PC-9 (cell line): ENCODE data around the gene INHBE. TPM values are rescaled to one million over a fixed set of nuclear protein-coding genes. Genes with fewer than 3 reads are reported as not detected.
A peak's percentile ranks its signal among the peaks of the same experiment; 100 is the strongest.

Experiments
- BruUV-seq: library from RNA; stranded (reverse); fragments of 400-500 nt; replicated peaks from 2 replicates; lab custom pipeline; 2021; lab: Mats Ljungman, UMichigan
- CTCF ChIA-PET: fragments of 300-600 bp; sonication (Branson Sonifier 250); formaldehyde crosslinking; loops from one replicate; lab custom pipeline; 2022; ENCODE audit warnings: antibody characterized with exemption; lab: Charles Lee
- POLR2A ChIA-PET: fragments of 300-600 bp; sonication (Branson Sonifier 250); formaldehyde crosslinking; loops from one replicate; lab custom pipeline; 2022; ENCODE audit warnings: antibody characterized with exemption; ENCODE audit not compliant: unreplicated experiment; lab: Charles Lee
- DNase-seq, 2 experiments: peaks; one replicate each; pipeline versions ENCODE4 v3.0.0 to v3.0.0-alpha.2; 2015 to 2022; ENCODE audit warnings: mixed read lengths in 1 of 2
- H2AFZ ChIP-seq: fragments of 200-600 bp; sonication (generic); 2 replicates; pipeline ENCODE4 v1.8.1; 2017; ENCODE audit warnings: antibody characterized with exemption
- H3F3A ChIP-seq: fragments of 200-600 bp; sonication (generic); 2 replicates; pipeline ENCODE4 v1.8.1; 2017; ENCODE audit warnings: antibody characterized with exemption, mild to moderate bottlenecking, low read depth; ENCODE audit not compliant: insufficient read depth
- H3K27ac ChIP-seq: fragments of 200-600 bp; sonication (generic); 2 replicates; pipeline ENCODE4 v1.6.1; 2016; ENCODE audit warnings: mixed run types
- H3K27me3 ChIP-seq: fragments of 200-600 bp; sonication (generic); 2 replicates; pipeline ENCODE4 v1.6.1; 2016; ENCODE audit warnings: low read depth, mixed run types; ENCODE audit not compliant: insufficient read depth
- H3K36me3 ChIP-seq: fragments of 200-600 bp; sonication (generic); 2 replicates; pipeline ENCODE4 v1.6.1; 2016; ENCODE audit warnings: low read depth, mixed run types
- H3K4me1 ChIP-seq: fragments of 200-600 bp; sonication (generic); replicated peaks from 2 replicates; pipeline ENCODE4 v1.6.1; 2016; ENCODE audit warnings: mixed run types; ENCODE audit not compliant: insufficient read depth
- H3K4me2 ChIP-seq: fragments of 200-600 bp; sonication (generic); 2 replicates; pipeline ENCODE4 v1.6.1; 2017; ENCODE audit warnings: mixed run types
- H3K4me3 ChIP-seq: fragments of 200-600 bp; sonication (generic); 2 replicates; pipeline ENCODE4 v1.6.1; 2016; ENCODE audit warnings: mixed run types
- H3K79me2 ChIP-seq: fragments of 200-600 bp; sonication (generic); 2 replicates; pipeline ENCODE4 v1.6.1; 2017; ENCODE audit warnings: low read depth, mixed run types
- H3K9me2 ChIP-seq: fragments of 200-600 bp; sonication (generic); 2 replicates; pipeline ENCODE4 v1.8.1; 2017; ENCODE audit warnings: mild to moderate bottlenecking; ENCODE audit not compliant: insufficient read depth
- H3K9me3 ChIP-seq: fragments of 200-600 bp; sonication (generic); 2 replicates; pipeline ENCODE4 v1.8.1; 2016; ENCODE audit warnings: low read depth; ENCODE audit not compliant: insufficient read depth
- H4K20me1 ChIP-seq: fragments of 200-600 bp; sonication (generic); 2 replicates; pipeline ENCODE4 v1.8.1; 2017; ENCODE audit not compliant: insufficient read depth
- CTCF ChIP-seq: fragments of 200-600 bp; sonication (generic); conservative IDR thresholded peaks from 2 replicates; pipeline ENCODE4 v1.6.1; 2017; ENCODE audit warnings: mixed run types, antibody characterized with exemption, mild to moderate bottlenecking, moderate library complexity
- EZH2 ChIP-seq: fragments of 200-600 bp; sonication (generic); IDR thresholded peaks from 2 replicates; pipeline ENCODE4 v1.8.0; 2017; ENCODE audit warnings: antibody characterized with exemption, low read depth
- intact Hi-C: fragments of 100-400 bp; cut with micrococcal nuclease; formaldehyde crosslinking; loops from one replicate; pipeline ENCODE4 v1.10.0; 2022; ENCODE audit not compliant: unreplicated experiment
- total RNA-seq: library from RNA; stranded (reverse); gene quantifications from 2 replicates; pipeline ENCODE4 v1.2.3, GENCODE V29; 2021

Gene INHBE
- total RNA-seq, 1 experiment from 2014 or later = 0.90 TPM

GRCh38 chr12:57479376-57480115 is 24.4 kb downstream of the INHBE start, which contains the start of gene ARHGAP9:
Gene ARHGAP9, minus strand, starts transcription at chr12:57479866. Its CDS starts 460 bp downstream, at chr12:57479406.
- DNase-seq = no peak
- Histone ChIP-seq H3K9me3 (no peaks in the 10 kb centered on the region), H3K9me2 (no peaks in the 10 kb centered on the region), H3K4me2 (no peak within 1 kb of the TSS), H3F3A (peaks cover 6% of the 10 kb centered on the region; the same call in 1 of the 2 replicates), H2AFZ (no peak within 1 kb of the TSS), H3K27me3 (peaks cover 31% of the 10 kb centered on the region), H3K27ac (no peak within 1 kb of the TSS), H3K4me1 (no peaks in the 10 kb centered on the region), H3K36me3 (no peaks in the 10 kb centered on the region), H4K20me1 (no peaks in the 10 kb centered on the region), H3K79me2 (no peaks in the 10 kb centered on the region), H3K4me3 (no peak within 1 kb of the TSS)
- intact Hi-C loops = no loop called here
- TF ChIP-seq EZH2 (no peak), CTCF (no peak)
- no TSS peak for BruUV-seq
- CTCF ChIA-PET = no interaction called here
- POLR2A ChIA-PET = no interaction called here

- DNase-seq = no peak
- Histone ChIP-seq H3K9me2 (no peaks in the 10 kb centered on the region), H3K4me3 (no peak overlapping the region), H3K4me1 (no peaks in the 10 kb centered on the region), H3K79me2 (no peaks in the 10 kb centered on the region), H3K27me3 (peaks cover 25% of the 10 kb centered on the region; the same call in 1 of the 2 replicates), H2AFZ (no peak overlapping the region), H4K20me1 (no peaks in the 10 kb centered on the region), H3K9me3 (no peaks in the 10 kb centered on the region), H3F3A (peaks cover 6% of the 10 kb centered on the region; the same call in 1 of the 2 replicates), H3K4me2 (no peak overlapping the region), H3K27ac (no peak overlapping the region), H3K36me3 (no peaks in the 10 kb centered on the region)
- intact Hi-C loops = no loop called here
- TF ChIP-seq EZH2 (no peak), CTCF (no peak)
- POLR2A ChIA-PET = no interaction called here
- no TSS peak for BruUV-seq
- CTCF ChIA-PET = no interaction called here
Observed at GRCh38 chr12:57481671-57482070, 26.6 kb downstream of the INHBE start.

GRCh38 chr12:57483466-57483865 is 28.4 kb downstream of the INHBE start:
- Histone ChIP-seq H2AFZ (no peak overlapping the region), H3K9me2 (no peaks in the 10 kb centered on the region), H3F3A (peaks cover 6% of the 10 kb centered on the region; the same call in 1 of the 2 replicates), H3K4me3 (no peak overlapping the region), H3K9me3 (no peaks in the 10 kb centered on the region), H3K27ac (no peak overlapping the region), H4K20me1 (peaks cover 1% of the 10 kb centered on the region; the same call in 1 of the 2 replicates), H3K4me1 (no peaks in the 10 kb centered on the region), H3K27me3 (peaks cover 21% of the 10 kb centered on the region; the same call in 1 of the 2 replicates), H3K79me2 (peaks cover 6% of the 10 kb centered on the region), H3K36me3 (peaks cover 2% of the 10 kb centered on the region; the same call in 1 of the 2 replicates), H3K4me2 (no peak overlapping the region)
- intact Hi-C loops = no loop called here
- BruUV-seq = no TSS peak
- ChIA-PET POLR2A (no interaction called here), CTCF (interaction anchor here (0.6 kb wide), 1 partner anchor 204 kb away, joined by 19 read pairs; no protein-coding TSS in a partner anchor)
- peak in 1 of 2 experiments; percentile 46 for DNase-seq
- no peak for TF ChIP-seq CTCF
- no peak for TF ChIP-seq EZH2
